PC-9 (cell line): Measurements from ENCODE around the gene MFSD12.

Experiments used
- CTCF ChIP-seq: fragments of 200-600 bp; sonication (generic); conservative IDR thresholded peaks from 2 replicates; pipeline ENCODE4 v1.6.1; 2017; ENCODE audit warnings: mixed run types, antibody characterized with exemption, mild to moderate bottlenecking, moderate library complexity
- EZH2 ChIP-seq: fragments of 200-600 bp; sonication (generic); IDR thresholded peaks from 2 replicates; pipeline ENCODE4 v1.8.0; 2017; ENCODE audit warnings: antibody characterized with exemption, low read depth

- TF ChIP-seq CTCF (no peak), EZH2 (no peak)
These were observed 15.9 kb upstream of the MFSD12 start for GRCh38 chr19:3573162-3573857.
